Stimulated activated CD4-positive, alpha-beta T cell treated with anti-CD3 and anti-CD28 coated beads, Interleukin-1b, Interleukin-23, amount 100 ng/mL, for 4 hours (primary cell): Measurements from ENCODE around the gene FRMD4A.
"Not testable (repeated sequence)": the region's sequence is repeated elsewhere in the genome, so short reads cannot be mapped to it uniquely, and the experiment has no call there.

Experiments
- DNase-seq, 2 donors: peaks; one replicate each; pipeline ENCODE4 v3.0.0-alpha.2; 2020; ENCODE audit warnings: low read depth in 2 of 2

FRMD4A gene

DNA sequence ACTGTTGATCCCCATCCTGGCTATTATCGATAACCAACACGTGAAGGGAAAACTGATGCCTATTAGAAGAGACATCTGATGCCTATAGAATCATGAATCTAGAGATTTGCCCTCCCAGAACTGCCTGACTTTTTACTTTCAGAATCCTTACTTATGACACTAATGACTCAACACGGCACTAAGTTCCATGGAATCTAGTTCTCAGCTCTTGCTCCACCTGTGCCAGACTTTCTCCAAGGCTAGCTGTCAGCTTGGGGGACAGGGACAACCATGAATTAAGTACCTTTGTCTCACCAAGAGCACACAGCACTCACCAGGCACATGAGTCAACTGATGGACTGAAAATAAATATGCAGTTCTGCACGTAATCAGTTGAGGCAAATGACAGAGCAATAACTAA is 184.2 kb downstream of the FRMD4A start:
- no peak for DNase-seq

DNA sequence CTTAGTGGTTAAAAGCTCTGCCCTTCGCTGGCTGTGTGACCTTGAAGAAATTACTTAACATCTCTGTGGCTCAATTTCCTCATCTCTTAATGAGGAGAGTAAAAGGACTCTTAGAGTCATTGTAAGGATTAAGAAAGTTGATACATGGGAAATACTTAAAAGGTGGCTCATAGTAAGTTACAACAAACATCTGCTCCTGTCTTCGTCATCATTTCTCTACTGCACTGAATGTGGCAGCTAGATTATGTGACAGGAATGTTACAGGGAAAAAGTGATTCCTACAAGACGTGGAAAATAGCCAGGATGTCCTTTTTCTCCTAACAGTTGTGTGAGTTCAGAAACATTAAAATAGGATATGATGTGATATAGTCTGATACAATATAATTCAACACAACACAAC is 184.7 kb downstream of the FRMD4A start:
- DNase-seq: no peak

DNA sequence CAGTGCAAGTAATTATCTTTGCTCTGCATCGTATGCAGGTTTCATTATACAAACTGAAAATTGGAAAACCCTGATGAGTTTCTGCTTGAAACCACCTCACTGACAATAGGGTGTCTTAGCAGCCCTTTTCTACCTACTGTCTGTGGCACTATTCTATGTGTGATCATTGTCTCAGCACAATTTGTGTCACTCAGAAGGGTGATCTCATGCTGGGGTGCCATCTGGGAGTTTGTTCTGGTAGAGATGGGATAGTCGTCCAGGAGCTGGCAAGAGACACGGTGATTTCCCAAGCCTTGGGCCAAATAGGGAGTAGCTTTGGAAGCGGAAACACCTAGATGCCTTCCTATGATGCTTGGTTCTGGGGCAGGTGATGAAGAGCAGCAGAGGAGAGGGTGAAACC is 186.3 kb downstream of the FRMD4A start:
- DNase-seq: no peak

GRCh38 chr10:14142606-14143250 is 188.0 kb downstream of the FRMD4A start:
- no peak for DNase-seq

DNA sequence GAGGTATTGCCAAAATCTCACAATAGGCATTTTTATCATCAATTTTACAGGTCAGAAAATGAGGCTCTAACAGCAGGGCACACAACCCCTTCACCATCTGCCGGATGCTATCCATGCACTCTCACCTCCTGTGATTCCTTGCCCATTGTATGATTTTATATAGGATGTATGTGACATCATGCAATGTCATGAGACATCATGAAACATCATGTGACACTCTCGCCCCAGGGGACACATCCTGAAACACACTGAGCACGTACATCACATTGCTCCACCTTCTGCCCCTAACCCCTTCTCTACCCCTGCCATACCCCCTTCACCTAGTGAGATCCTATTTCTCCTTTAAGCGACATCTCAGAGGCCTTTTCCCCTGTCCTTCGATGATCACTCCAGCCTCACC is 189.4 kb downstream of the FRMD4A start:
- DNase-seq: no peak

DNA sequence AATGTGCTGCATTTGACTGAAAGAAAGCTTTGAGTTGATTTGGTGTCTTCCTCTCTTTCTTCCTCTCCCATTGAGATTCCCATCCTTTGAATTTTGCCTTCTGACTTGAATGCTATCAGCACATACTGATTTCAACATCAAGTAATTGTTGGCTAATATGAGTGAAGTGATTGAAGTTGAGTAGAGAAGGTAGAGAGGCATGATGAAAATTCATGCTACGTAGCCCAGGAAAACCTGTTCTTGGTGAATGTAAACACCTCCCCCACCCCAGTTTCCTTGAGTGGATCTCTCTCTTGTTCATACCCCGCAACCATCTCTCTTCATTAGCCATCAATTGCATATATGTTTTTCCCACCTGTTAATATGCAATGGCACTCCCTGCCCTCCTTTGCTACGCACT is 193.3 kb downstream of the FRMD4A start:
- no peak for DNase-seq

DNA sequence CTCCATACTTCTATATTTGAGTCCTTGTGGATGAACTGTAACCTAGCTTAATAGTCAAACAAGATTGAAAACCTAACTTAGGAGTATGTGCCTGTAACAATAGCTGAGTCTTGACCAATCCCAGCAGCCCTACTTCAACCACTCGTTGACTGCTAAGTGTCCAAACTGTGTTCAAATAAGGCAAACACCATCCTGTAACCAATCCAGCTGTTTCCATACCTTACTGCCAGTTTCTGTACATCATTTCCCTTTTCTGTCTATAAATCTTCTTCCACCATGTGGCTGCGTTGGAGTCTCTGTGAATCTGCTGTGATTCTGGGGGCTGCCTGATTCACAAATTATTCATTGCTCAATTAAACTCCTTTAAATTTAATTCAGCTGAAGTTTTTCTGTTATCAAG is 195.5 kb downstream of the FRMD4A start:
- not testable (repeated sequence) for DNase-seq

- DNase-seq: no peak
Measured at GRCh38 chr10:14134275-14134674, 196.4 kb downstream of the FRMD4A start.

DNA sequence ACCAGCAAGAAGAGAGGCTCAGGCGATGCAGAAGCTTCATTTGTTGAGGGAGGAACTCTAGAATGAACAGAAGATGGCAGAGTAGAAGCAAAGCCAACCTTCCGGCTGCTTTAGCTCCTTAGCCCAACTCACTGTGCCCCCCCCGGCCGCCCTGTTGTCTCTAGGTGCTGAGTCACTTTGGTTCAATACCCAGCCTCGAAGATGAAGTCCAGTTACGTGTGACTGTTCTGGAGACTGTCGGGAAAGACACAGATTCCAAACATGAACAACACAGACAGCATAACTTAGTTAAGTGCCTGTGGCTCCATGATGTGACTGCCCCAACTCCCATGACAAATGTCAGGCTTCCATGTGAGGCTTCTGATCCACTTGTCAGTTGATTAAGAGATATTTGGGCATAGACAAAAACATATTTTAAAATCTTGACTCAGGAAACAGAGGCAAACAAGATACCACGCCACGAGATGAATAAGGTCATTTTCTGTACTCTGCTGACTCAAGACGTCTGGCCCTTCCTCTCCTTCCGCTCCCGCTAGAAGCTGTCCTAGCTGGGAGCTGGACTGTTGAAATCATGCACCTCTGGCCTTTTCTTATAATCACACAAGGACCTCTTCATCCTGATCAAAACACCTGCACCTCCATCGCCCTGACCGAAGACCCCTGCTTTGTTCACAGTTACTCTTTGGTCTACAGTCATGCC is 199.3 kb downstream of the FRMD4A start:
- no peak for DNase-seq

DNA sequence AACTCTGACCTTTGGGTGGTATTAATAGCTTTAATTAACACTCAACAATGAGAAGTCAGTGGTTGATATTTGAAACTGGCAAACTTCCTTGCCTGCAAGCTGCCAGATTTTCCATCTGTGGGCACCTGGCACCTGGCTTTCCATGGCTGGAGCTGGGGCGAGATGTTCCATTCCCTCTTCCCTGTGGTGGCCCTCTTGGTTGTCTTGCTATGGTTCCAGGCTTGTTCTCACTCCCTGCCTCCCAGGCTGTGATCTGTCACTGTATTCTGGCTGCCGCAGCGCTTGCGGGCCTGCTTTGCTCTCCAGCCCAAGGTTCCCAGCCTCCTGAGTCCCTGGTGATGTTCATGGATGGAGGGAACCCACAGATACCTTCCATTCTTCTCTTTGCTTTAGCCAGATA is 201.0 kb downstream of the FRMD4A start:
- DNase-seq: no peak

DNA sequence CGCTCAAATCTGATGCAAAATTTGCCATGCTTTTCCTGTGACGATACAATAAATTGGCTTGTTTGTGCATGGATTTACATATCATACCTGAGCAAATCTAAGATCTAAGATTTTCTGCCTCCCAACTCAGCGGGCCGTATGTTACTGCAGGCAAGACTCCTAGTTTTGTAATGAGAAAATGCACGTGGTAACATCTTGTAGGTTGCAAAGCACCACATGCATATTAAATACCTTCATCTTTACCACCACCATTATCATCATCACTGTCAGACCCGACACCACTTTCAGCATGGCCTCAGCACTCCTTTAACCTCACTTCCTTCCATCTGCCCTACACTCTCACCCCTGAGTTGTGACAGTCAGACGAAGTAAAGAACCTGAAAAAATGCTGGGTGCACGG is 202.2 kb downstream of the FRMD4A start:
- DNase-seq: no peak

GRCh38 chr10:14126697-14127440 is 203.9 kb downstream of the FRMD4A start:
- DNase-seq: no peak

DNA sequence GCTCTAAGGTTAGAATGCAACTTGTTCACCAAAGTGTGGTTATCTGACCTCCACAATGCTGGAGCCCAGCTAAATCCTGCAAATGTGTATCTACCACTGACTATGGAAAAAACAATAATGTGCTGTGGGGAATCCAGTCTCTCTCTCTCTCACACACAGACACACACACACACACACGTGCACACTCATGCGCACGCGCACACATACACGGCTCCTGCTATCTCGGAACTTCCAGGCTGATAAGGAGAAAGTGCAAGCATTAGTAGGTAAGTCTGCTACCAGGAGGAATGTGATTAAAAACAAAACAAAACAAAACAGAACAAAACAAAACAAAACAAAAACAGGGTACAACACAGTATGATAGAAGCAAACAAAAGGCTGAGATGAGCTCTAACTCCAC is 205.2 kb downstream of the FRMD4A start:
- DNase-seq: no peak

DNA sequence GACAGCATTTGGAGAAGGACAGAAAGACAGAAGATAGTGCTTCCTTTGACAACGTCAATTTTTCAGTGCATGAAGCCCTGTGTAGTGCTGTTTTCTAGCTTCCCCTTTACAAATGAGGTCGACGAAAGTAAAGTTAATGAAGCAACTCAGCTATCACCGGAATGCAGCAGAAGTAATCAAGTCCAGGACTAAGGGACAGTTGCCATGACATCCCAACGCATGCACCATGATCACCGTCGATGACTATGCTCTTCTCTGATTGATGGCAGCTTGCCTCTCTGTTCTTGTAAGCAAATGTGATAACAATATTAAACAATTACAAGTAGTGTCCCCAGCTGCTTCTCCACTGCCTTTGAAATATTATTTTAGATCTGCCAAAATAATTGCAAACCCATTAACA is 205.8 kb downstream of the FRMD4A start:
- DNase-seq: no peak

DNA sequence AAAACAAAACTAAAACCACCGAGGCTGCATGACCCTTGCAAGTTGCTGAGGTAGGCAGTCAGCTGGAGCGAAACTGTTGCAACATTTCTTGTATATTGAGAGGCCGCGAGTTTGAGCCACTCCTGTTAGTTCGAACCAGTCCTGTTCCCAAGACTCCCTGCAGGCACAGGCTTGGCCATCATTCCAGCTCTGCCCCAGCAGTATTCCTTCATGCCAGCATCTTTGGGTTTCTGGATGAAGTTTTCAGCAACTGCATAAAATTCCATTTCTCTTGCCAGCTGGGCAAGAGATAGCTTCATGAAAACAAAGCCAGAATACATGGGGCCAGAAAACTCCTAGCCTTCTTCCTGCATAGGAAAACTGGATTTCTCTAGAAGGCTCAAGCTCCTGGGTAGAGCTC is 207.6 kb downstream of the FRMD4A start:
- no peak for DNase-seq

DNA sequence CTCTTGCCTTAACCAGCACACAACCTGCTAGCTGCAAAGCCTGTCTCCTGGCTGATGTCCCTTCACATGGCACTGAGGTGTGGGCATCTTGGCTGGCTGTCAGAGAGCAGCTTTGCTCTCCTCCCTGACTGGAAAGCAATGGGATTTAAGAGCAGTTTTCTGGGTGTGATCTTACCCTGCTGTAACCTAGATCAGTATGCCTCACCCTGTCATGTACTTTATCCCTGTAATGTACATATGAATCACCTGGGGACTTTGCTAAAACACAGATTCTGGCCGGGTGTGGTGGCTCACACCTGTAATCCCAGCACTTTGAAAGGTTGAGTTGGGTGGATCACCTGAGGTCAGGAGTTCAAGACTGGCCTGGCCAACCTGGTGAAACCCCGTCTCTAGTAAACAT is 209.9 kb downstream of the FRMD4A start:
- no peak for DNase-seq

- no peak for DNase-seq
Measured at GRCh38 chr10:14118953-14119352, 211.8 kb downstream of the FRMD4A start.

GRCh38 chr10:14116837-14117236 is 213.9 kb downstream of the FRMD4A start:
- no peak for DNase-seq

DNA sequence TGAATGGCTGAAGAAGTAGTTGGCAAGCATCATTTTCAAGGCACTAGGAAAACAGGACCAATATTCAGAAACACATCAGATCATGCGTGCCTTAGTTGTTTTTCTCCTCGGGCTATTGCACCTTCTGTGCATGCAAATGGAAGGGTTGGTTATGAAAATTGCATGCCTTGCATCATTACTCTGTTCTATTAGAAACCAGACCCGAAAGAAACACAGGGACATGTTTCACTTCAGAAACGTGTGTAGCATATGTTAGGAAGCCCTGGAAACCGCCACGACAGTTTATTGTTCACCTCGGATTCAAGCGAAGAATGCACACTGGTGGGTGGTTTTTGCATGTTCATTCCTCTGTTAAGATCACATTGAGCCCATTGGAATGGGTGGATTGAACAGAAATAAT is 214.7 kb downstream of the FRMD4A start:
- no peak for DNase-seq

GRCh38 chr10:14114791-14115190 is 215.9 kb downstream of the FRMD4A start:
- DNase-seq: no peak

- no peak for DNase-seq
Measured at GRCh38 chr10:14112056-14112455, 218.7 kb downstream of the FRMD4A start.

GRCh38 chr10:14111208-14111607 is 219.5 kb downstream of the FRMD4A start:
- no peak for DNase-seq

DNA sequence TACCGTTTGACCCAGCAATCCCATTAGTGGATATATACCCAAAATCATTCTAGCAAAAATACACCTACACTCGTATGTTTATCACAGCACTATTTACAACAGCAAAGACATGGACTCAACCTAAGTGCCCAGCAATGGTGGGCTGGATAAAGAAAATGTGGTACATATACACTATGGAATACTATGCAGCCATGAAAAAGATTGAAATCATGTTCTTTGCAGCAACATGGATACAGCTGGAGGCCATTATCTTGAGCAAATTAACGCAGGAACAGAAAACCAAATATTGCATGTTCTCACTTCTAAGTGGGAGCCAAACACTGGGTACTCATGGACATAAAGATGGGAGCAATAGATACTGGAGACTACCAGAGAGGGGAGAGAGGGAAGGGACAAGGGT is 223.9 kb downstream of the FRMD4A start:
- DNase-seq: no peak
